ENCODE measurements around the gene LILRB2. TPM values are rescaled to one million over a fixed set of nuclear protein-coding genes. Genes with fewer than 3 reads are reported as not detected.
"Not testable (repeated sequence)": the region's sequence is repeated elsewhere in the genome, so short reads cannot be mapped to it uniquely, and the experiment has no call there.

Gene LILRB2
- total RNA-seq, 2 donors from 2014 or later = 1.1 to 3.4 TPM

GRCh38 chr19:54282686-54283470 lies 2.0 kb upstream of the LILRB2 start:
- H3K4me1 ChIP-seq = no peaks in the 10 kb centered on the region
- no peaks in the 10 kb centered on the region for H3K36me3 ChIP-seq
- peak; percentile 44 for DNase-seq (ENCODE audit: low spot score)
- no peak overlapping the region for H3K27ac ChIP-seq
- no peaks in the 10 kb centered on the region for H3K9me3 ChIP-seq
- no peak overlapping the region for H3K4me3 ChIP-seq
- TF ChIP-seq, protein P1, sequence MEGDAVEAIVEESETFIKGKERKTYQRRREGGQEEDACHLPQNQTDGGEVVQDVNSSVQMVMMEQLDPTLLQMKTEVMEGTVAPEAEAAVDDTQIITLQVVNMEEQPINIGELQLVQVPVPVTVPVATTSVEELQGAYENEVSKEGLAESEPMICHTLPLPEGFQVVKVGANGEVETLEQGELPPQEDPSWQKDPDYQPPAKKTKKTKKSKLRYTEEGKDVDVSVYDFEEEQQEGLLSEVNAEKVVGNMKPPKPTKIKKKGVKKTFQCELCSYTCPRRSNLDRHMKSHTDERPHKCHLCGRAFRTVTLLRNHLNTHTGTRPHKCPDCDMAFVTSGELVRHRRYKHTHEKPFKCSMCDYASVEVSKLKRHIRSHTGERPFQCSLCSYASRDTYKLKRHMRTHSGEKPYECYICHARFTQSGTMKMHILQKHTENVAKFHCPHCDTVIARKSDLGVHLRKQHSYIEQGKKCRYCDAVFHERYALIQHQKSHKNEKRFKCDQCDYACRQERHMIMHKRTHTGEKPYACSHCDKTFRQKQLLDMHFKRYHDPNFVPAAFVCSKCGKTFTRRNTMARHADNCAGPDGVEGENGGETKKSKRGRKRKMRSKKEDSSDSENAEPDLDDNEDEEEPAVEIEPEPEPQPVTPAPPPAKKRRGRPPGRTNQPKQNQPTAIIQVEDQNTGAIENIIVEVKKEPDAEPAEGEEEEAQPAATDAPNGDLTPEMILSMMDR (IDR thresholded peaks at IDR 0.05) = no peak
- no peaks in the 10 kb centered on the region for H3K27me3 ChIP-seq

DNA sequence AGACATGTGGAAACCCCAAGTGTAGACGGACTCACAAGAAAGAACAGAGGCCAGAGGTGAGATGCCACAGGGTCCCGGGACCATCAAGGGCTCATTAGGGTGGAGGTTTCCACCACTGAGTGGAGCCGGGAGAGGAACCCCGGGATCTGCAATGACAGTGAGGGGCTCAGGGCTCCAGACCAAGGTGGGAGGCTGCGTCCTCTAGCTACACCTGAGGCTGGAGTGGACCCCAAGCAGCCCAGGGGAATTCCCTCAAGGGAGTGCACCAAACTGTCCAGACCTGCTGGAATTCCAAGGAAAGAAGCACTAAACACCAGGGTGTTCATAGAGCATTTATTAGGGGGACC lies 792 bp upstream of the LILRB2 start:
- H3K4me3 ChIP-seq, H3K9me3 ChIP-seq, H3K27me3 ChIP-seq, H3K4me1 ChIP-seq, H3K27ac ChIP-seq, H3K36me3 ChIP-seq: not testable (repeated sequence)
- peak; percentile 30 for DNase-seq (ENCODE audit: low spot score)

DNA sequence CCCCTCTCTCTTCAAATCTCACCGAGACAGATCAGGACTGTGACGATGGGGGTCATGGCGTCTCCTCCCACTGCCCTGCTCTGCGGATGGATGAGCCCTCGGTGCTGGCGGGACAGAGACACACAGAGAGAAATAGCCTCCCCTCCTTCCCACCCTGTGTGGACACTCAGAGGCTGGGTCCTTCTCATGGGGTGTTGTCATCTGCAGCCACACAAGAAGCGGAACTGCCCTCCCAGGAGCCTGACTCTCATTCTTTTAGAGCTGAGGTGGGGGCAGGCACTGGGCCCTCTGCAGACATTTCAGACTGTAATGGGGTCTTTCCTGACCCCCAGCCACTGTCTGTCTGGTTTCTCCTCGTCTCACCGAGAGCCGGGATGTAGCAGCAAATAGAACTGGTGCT lies 469 bp downstream of the LILRB2 start:
- peak; percentile 65 for DNase-seq (ENCODE audit: low spot score)
- H3K9me3 ChIP-seq, H3K36me3 ChIP-seq, H3K27me3 ChIP-seq, H3K27ac ChIP-seq, H3K4me1 ChIP-seq: not testable (repeated sequence)
- peak overlapping the region in 1 of 2 donors; percentile 13 for H3K4me3 ChIP-seq

GRCh38 chr19:54280025-54280424 lies 885 bp downstream of the LILRB2 start:
- H3K4me1 ChIP-seq, H3K36me3 ChIP-seq, H3K9me3 ChIP-seq, H3K27me3 ChIP-seq, H3K27ac ChIP-seq: not testable (repeated sequence)
- DNase-seq (ENCODE audit: low spot score) = peak; percentile 36
- peak overlapping the region in 1 of 2 donors; percentile 13 for H3K4me3 ChIP-seq

DNA sequence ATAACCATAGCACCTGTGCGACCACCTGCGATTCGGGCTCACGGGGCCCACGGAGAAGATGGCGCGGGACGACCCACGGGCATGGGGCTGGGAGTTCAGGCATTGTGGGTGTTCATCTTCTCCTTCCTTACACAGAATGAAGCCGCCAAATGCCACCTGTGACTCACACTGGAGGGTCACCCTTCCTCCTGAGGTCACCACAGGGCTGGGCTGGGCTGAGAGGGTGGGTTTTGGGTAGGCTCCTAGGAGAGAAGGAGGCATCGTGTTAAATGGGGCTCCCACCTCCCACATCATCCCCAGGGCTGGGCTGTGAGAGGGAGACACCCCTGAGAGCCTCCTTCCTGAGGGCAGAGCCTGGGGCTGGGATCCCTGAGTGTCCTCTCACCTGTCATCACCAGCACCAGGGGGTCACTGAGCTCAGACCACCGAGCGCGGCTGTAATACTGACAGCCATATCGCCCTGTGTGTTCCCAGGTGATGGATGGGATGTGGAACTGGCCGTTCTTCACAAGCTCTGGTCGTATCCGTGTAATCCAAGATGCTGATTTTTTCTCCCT lies 1.4 kb downstream of the LILRB2 start:
- Histone ChIP-seq H3K27ac (no peak overlapping the region), H3K27me3 (no peaks in the 10 kb centered on the region), H3K4me1 (no peaks in the 10 kb centered on the region), H3K36me3 (no peaks in the 10 kb centered on the region), H3K4me3 (no peak overlapping the region), H3K9me3 (no peaks in the 10 kb centered on the region)
- peak; percentile 38 for DNase-seq (ENCODE audit: low spot score)
- TF ChIP-seq, protein P1 (IDR thresholded peaks at IDR 0.05) = no peak

DNA sequence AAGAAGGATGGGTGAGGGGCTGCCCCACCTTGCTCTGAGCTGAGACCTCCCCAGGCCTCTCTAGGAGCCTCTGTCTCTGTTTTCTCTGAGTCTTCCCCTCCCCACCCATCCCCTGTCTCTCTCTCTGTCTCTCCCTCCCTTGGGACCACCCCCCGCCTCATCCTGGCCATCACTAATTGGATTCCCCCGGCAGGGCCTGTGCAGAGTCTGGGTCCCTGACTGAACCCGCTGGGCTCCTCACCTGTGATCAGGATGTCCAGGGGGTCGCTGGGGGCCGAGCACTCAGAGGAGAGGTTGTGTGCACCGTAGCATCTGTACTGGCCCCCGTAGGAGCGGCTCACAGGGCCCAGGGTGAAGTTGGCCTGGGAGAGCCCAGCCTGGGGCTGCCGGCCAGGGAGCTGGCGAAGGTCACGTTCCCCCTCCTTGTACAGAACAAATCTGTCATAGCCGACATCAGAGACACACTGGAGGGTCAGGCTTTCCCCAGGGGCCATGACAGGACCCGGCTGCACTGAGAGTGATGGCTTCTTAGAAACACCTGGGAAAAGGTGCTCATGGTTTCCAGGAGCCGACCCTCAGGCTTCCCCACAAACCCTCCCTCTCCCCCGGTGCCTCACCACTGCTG lies 2.2 kb downstream of the LILRB2 start:
- H3K9me3 ChIP-seq, H3K4me3 ChIP-seq, H3K36me3 ChIP-seq, H3K4me1 ChIP-seq, H3K27me3 ChIP-seq, H3K27ac ChIP-seq: not testable (repeated sequence)
- peak; percentile 18 for DNase-seq (ENCODE audit: low spot score)

- H3K9me3 ChIP-seq, H3K27ac ChIP-seq, H3K4me1 ChIP-seq, H3K36me3 ChIP-seq, H3K27me3 ChIP-seq, H3K4me3 ChIP-seq: not testable (repeated sequence)
- peak; percentile 16 for DNase-seq (ENCODE audit: low spot score)
Measured at GRCh38 chr19:54278056-54278455, 2.9 kb downstream of the LILRB2 start.

DNA sequence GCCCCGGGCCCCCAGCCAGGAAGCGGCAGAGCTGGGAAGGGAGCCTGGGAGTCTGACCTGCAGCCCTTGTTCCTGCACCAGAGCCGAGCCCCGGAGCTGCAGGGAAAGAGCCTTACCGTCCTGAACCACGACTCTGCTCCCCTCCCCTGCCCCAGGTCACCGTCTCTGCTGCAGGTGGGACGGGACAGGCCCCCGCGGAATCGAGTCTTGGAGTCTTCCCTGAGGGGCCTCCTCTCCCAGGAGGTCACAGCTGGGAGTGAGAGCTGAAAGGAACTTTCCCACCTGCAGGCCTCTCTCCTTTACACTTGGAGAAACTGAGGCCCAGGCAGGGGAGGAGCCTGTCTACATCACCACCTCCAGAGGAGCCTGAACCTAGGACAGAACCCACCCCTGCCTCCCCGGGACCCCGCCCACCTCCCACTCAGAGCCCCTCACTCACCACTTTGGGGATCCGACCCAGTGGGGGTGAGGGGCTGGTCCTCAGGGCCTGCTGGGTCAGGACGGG lies 3.7 kb downstream of the LILRB2 start:
- DNase-seq (ENCODE audit: low spot score); H3K27me3 ChIP-seq: not testable (repeated sequence)

GRCh38 chr19:54275951-54276350 lies 5.0 kb downstream of the LILRB2 start:
- H3K27ac ChIP-seq = no peak overlapping the region
- no peaks in the 10 kb centered on the region for H3K27me3 ChIP-seq
- no peak overlapping the region for H3K4me3 ChIP-seq
- H3K36me3 ChIP-seq = no peaks in the 10 kb centered on the region
- no peaks in the 10 kb centered on the region for H3K9me3 ChIP-seq
- no peaks in the 10 kb centered on the region for H3K4me1 ChIP-seq
- peak; percentile 40 for DNase-seq (ENCODE audit: low spot score)
- TF ChIP-seq, protein P1 (IDR thresholded peaks at IDR 0.05) = no peak

More for the DNA sequence above, 3.7 kb downstream of the LILRB2 start:
- H3K36me3 ChIP-seq, H3K4me3 ChIP-seq, H3K27ac ChIP-seq, H3K4me1 ChIP-seq, H3K9me3 ChIP-seq: not testable (repeated sequence)

GRCh38 chr19:54274516-54274915 lies 6.4 kb downstream of the LILRB2 start:
- not testable (repeated sequence) for H3K4me3 ChIP-seq; H3K36me3 ChIP-seq; H3K4me1 ChIP-seq; DNase-seq (ENCODE audit: low spot score); H3K27me3 ChIP-seq; H3K9me3 ChIP-seq; H3K27ac ChIP-seq
